Stimulated activated CD4-positive, alpha-beta T cell treated with anti-CD3 and anti-CD28 coated beads, TNF-alpha, amount 100 ng/mL, for 4 hours (primary cell): ENCODE data around the gene TNS1.

ENCODE experiments used
- DNase-seq, 3 experiments: peaks; one replicate each; pipeline ENCODE4 v3.0.0-alpha.2; 2020; ENCODE audit warnings: low read depth in 3 of 3

TNS1 gene

GRCh38 chr2:217980036-217980435, 22.8 kb downstream of the TNS1 start:
- DNase-seq = no peak

- no peak for DNase-seq
Measured at GRCh38 chr2:217979151-217979811, 23.5 kb downstream of the TNS1 start.

GRCh38 chr2:217978536-217979150, 24.2 kb downstream of the TNS1 start:
- no peak for DNase-seq

GRCh38 chr2:217977840-217978535, 24.8 kb downstream of the TNS1 start:
- DNase-seq = no peak

GRCh38 chr2:217976301-217976700, 26.5 kb downstream of the TNS1 start:
- no peak for DNase-seq

GRCh38 chr2:217975626-217976025, 27.2 kb downstream of the TNS1 start:
- no peak for DNase-seq

GRCh38 chr2:217974389-217975005, 28.3 kb downstream of the TNS1 start:
- no peak for DNase-seq

- DNase-seq = no peak
Measured at GRCh38 chr2:217973008-217973787, 29.6 kb downstream of the TNS1 start.

GRCh38 chr2:217972490-217972889, 30.3 kb downstream of the TNS1 start:
- DNase-seq = no peak

GRCh38 chr2:217972037-217972436, 30.8 kb downstream of the TNS1 start:
- DNase-seq = no peak

GRCh38 chr2:217971166-217971565, 31.6 kb downstream of the TNS1 start:
- DNase-seq = no peak

GRCh38 chr2:217970206-217970605, 32.6 kb downstream of the TNS1 start:
- DNase-seq = no peak

- DNase-seq = no peak
Measured at GRCh38 chr2:217969588-217969987, 33.2 kb downstream of the TNS1 start.

- DNase-seq = no peak
Measured at GRCh38 chr2:217968023-217968422, 34.8 kb downstream of the TNS1 start.

GRCh38 chr2:217966423-217967070, 36.2 kb downstream of the TNS1 start:
- DNase-seq = no peak

GRCh38 chr2:217964275-217965161, 38.3 kb downstream of the TNS1 start:
- no peak for DNase-seq

GRCh38 chr2:217960351-217960750, 42.4 kb downstream of the TNS1 start:
- DNase-seq = no peak

- DNase-seq = no peak
Measured at GRCh38 chr2:217959723-217960122, 43.1 kb downstream of the TNS1 start.

GRCh38 chr2:217958884-217959225, 43.9 kb downstream of the TNS1 start:
- DNase-seq = no peak

- no peak for DNase-seq
Measured at GRCh38 chr2:217958206-217958883, 44.5 kb downstream of the TNS1 start.
